HG03064 (cell line): ENCODE measurements around the gene MRNIP.
"Not testable (repeated sequence)": the region's sequence is repeated elsewhere in the genome, so short reads cannot be mapped to it uniquely, and the experiment has no call there.

Experiments
- ATAC-seq: cut with Tn5 transposase; IDR thresholded peaks from one replicate; pipeline ENCODE4 v1.9.1; 2021; ENCODE audit warnings: low read depth; ENCODE audit not compliant: unreplicated experiment

MRNIP gene

DNA sequence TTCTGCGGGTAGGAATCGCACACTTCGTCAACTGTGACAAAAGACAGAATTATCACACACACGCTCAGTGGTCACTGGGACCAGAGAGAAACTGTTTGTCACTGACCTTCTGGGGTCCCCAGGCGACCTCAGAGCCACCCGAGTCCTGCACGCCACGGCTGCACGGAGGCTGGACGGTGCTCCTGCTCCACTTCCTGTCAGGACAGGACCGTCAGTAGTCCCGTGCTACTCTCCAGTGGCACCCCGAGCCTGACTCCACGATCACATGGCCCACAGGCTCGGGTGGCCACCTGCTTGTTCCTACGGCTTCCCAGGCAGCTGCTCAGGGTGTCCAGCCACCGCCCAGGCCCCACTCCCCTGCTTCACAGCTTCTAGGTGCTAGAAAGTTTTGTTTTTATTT, 17.9 kb downstream of the MRNIP start:
- no peak for ATAC-seq

DNA sequence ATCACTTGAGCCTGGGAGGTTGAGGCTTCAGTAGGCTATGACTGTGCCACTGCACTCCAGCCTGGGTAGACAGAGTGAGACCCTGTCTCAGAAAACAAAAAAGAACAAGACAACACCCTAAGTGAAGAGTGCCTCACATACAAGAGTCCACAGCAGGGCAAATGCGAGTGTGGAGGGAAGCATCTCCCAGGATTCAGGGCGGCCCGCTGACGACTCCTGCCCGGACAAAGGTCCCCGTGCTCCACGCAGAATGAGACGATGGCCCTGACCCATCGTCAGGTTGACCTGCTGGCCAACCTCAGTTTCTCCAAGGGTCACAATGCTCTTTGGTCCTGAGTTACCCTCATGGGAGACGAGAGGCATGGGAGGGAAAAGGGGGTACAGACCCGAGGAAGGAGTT, 18.3 kb downstream of the MRNIP start:
- ATAC-seq = no peak

DNA sequence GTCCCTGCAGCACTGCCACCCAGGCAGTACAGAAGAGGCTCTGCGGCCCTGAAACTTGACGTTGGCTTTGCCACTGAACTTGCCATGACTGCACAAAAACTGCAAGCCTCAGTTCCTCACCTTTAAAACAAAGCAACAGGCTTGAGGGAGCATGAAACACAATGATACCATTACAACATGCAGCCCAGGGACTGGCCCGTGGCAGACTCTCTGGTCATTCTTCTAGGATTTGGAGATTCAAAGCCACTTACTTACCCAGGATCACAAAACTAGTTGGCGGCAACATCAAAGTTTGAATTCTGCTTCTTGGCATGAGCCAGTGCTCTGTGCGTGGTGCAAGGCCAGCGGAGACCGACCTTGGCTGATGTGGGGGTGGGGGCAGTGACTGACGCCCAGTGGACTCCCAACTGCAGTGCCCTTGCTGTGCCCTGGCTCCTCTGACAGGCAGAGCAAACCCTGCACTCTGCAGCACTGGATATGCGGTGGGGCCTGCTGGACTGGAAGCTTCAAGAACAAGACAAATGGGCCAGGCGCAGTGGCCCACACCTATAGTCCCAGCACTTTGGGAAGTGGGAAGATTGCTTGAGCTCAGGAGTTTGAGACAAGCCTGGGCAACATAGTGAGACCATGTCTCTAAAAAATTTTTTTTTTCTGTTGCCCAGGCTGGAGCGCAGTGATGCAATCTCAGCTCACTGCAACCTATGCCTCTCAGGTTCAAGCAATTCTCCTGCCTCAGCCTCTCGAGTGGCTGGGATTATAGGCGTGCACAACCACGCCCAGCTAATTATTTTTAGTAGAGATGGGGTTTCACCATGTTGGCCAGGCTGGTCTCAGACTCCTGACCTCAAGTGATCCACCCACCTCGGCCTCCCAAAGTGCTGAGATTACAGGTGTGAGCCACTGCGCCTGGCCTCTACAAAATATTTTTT, 19.0 kb downstream of the MRNIP start:
- ATAC-seq = no peak

DNA sequence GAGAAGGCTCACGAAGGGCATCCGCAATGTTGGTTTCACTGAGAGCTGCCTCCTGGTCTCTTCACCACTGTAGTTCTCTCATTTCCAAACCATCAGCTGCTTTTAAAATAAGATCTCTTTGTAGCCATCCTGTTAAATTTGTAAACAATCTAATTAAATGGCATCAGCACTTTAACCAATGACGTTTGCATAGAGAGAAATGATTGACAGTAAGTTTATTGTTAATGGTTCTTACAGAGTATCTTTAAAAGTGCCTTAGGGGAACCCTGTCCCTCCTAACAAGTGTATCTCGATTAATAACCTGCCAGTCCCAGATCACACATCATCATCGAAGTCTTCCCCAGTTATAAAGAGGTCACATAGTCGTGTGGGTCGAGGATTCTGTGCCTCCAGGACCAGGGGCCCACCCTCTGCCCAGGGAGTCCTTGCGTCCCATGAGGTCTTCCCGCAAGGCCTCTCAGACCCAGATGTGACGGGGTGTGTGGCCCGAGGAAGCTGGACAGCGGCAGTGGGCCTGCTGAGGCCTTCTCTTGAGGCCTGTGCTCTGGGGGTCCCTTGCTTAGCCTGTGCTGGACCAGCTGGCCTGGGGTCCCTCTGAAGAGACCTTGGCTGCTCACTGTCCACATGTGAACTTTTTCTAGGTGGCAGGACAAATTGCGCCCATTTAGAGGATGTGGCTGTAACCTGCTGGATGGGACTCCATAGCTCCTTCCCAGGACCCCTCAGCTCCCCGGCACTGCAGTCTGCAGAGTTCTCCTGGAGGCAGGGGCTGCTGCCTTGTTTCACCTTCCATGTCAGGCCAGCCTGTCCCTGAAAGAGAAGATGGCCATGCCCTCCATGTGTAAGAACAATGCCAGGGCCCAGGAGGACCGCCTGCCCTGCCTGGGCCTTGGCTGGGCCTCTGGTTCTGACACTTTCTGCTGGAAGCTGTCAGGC, 21.3 kb downstream of the MRNIP start:
- ATAC-seq = no peak

DNA sequence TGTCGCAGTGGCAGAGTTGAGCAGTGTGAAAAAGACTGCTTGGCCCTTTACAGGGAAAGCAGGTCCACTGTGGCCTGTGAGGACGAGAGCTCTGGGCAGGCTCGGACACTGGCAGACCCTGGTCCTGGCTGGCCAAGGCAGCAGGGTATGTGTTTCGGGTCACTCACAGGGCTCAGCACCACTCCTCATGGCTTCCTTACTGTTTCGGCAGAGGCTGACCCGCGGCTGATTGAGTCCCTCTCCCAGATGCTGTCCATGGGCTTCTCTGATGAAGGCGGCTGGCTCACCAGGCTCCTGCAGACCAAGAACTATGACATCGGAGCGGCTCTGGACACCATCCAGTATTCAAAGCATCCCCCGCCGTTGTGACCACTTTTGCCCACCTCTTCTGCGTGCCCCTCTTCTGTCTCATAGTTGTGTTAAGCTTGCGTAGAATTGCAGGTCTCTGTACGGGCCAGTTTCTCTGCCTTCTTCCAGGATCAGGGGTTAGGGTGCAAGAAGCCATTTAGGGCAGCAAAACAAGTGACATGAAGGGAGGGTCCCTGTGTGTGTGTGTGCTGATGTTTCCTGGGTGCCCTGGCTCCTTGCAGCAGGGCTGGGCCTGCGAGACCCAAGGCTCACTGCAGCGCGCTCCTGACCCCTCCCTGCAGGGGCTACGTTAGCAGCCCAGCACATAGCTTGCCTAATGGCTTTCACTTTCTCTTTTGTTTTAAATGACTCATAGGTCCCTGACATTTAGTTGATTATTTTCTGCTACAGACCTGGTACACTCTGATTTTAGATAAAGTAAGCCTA, 22.2 kb downstream of the MRNIP start:
- peak; percentile 61 for ATAC-seq

DNA sequence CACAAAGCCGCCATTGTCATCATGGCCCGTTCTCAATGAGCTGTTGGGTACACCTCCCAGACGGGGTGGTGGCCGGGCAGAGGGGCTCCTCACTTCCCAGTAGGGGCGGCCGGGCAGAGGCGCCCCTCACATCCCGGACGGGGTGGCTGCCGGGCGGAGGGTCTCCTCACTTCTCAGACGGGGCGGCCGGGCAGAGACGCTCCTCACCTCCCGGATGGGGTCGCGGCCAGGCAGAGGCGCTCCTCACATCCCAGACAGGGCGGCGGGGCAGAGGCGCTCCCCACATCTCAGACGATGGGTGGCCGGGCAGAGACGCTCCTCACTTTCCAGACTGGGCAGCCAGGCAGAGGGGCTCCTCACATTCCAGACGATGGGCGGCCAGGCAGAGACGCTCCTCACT, 23.7 kb downstream of the MRNIP start:
- ATAC-seq = not testable (repeated sequence)

DNA sequence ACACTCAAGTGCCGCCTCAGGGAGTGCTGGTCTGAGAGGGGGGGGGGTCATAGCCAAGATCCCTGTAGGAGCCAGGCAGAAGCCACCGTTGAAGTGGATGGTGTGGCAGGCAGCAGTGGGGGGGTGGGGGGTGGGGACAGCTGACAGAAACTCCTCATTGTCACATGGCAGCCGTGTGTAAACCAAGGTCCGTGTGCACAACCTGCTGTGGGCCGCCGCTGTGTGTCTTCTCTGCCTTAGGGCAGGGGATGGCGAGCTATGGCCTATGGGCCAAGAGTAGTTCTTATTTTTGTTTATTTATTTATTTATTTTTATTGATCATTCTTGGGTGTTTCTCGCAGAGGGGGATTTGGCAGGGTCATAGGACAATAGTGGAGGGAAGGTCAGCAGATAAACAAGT, 24.5 kb downstream of the MRNIP start:
- no peak for ATAC-seq

DNA sequence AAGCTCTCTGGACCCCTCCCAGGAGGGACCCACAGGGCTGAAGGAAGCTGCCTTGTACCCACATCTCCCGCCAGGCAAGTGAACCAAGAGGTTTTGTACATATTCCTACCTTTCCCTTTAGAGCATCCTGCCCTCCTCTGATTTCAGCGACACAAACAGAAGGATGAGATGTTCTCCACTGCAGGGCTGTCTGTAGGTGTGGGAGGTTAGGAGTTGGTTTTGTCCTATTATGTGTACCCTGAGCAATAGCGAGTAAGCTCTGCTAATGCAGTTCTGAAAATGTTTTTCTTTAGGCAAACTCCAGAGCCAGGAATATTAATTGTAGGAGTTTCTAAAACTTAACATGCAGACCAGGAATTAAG, 24.9 kb downstream of the MRNIP start:
- ATAC-seq = no peak

DNA sequence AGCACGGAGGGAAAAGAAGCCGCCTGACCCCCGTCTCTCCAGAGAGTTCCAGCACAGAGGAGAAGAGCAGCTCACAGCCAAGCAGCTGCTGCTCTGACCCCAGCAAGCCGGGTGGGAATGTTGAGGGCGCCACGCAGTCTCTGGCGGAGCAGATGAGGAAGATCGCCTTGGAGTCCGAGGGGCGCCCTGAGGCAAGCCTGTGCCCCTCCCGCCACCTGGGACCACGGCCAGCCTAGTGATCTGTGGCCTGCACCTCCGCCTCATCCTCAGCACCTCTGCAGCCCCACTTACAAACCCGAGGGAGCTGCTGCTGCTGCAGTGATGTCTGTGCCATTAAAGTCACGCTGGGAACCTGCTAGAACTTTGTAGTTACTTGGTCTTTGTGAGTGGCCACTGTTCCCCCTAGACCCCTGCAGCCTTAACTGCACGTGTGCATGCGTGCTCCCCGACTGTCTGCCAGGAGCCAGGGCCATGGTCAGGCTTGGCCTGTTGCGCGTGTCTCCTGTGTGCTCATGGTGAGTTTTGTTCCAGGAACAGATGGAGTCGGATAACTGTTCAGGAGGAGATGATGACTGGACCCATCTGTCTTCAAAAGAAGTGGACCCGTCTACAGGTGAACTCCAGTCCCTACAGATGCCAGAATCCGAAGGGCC, 25.4 kb downstream of the MRNIP start:
- no peak for ATAC-seq

DNA sequence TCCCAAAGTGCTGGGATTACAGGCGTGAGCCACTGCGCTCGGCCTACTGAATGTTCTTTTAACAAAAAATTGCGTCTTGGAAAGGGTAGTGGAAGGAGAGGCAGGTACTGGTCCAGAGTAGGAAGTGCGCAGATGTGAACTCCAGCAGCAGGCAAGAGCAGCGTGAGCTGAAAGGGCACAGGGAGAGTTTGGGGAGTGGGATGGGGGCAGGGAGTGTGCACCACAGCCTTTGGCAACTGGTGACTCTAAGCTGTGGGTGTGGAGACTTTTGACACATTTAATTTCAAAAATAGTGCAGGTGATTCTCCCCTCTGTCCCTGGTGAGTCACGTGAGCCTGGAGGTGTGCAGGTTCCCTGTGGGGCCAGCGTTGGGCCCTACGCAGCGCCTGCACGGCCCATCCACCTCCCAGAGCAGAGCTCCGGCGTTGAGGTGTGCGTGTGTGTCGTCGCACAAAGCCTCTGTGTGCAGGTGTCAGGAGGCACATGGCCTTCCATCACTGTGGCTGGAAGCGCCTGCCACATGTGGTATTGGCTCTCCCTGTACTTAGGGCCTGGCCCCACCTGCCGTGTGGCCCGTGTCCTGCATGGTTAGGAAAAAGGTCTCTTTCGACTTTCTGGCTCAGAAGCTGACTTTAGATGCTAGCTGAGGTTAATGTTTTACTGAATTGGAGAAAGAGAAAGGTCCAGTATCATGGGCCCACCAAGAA, 26.4 kb downstream of the MRNIP start:
- ATAC-seq = no peak

DNA sequence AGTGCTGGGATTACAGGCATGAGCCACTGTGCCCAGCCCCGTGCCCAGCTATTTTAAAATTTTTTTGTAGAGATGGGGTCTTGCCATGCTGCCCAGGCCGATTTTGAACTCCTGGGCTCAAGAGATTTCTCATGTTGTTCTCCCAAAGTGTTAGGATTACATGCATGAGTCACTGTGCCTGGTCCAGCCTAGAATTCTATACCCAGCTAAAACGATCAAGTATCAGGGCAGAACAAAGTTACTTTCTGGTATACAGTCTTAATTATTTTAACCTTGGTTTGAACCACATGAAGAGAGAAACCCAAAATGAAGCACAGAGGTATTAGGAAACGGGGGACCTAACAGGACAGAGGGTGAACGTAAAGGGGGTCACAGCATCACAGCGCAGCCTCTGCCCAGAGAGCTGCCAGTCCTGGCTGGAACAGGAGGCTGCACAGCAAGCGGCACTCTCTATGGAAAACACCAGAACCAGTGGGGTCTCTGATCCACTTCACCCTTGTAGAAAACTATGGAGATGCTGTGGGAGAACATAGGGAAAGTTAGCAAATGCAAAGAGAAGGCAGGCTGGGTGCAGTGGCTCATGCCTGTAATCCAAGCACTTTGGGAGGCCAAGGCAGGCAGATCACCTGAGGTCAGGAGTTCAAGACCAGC, 27.7 kb downstream of the MRNIP start:
- no peak for ATAC-seq

DNA sequence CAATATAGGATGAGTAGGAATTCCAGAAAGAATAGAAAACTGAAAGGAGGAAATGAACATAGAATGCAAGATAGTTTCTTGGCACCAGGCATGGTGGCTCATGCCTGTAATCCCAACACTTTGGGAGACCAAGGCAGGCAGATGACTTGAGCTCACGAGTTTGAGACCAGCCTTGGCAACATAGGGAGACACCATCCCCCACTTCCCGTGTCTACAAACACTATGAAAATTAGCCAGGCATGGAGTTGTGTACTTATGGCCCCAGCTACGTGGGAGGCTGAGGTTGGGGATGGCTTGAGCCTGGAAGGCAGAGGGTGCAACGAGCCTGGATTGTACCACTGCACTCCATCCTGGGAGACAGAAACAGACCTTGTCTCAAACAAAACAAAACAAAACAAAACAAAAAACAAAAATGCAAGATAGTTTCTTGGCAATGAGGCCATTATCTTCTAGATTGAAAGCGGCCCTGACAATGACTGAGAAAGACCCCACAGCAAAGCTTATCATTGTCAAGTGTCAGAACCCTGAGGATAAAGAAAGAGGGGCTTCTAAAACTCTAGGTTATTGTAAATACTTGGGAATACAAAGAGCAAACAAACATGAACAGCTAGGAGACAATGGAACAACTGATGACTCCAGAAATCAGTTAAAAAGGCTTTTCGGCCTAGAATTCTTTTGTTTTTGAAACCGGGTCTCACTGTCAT, 28.7 kb downstream of the MRNIP start:
- no peak for ATAC-seq

DNA sequence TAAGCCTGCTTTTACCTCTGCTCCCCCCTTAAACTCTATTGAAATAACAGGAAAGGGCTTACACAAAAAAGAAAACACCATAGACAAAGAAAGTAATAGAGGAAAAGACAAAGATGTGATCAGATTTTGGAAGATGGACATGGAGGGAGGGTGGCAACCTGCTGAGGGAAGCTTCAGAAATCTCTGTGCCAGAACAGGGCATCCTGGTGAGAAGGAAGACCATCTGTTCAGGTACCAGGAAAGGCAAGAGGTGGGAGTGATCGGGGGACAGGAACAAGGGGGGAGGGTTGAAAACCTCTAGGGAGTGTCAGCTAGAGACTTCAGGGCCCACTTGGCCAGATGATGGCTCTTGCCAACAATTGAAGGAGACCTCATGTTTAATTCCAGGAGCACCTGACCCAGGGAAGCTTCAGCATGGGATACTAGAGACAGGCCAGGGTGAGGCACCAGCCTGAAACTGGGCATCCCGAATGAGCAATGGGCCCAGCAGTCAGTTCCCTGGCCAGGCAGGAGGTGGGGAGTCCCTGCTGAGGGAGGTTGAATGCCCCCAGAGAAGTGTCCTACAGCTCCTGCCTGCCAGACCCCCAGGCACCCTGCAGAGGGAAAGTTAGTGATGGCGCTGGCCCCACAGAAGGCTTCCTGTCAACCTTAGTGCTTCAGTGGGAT, 29.7 kb downstream of the MRNIP start:
- no peak for ATAC-seq

DNA sequence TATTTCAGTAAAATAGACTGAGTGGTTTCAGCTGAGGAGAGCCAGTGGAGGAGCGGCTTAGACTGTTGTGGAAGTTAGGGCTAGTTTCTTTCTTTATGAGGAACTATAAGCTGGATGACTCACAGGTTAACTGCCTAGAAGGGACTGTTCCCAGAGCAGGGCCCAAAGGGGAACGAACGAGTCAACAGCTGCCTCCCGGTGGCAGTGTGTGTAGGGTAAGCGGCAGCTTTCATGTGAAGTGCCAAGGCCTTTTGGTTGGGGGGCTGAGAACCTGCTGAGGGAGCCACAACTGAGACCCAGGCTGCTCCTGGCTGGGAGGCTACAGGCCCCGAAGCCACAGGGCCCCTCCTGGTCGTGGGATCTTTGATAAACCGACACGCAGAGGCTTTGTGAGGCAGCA, 30.9 kb downstream of the MRNIP start:
- ATAC-seq = no peak

DNA sequence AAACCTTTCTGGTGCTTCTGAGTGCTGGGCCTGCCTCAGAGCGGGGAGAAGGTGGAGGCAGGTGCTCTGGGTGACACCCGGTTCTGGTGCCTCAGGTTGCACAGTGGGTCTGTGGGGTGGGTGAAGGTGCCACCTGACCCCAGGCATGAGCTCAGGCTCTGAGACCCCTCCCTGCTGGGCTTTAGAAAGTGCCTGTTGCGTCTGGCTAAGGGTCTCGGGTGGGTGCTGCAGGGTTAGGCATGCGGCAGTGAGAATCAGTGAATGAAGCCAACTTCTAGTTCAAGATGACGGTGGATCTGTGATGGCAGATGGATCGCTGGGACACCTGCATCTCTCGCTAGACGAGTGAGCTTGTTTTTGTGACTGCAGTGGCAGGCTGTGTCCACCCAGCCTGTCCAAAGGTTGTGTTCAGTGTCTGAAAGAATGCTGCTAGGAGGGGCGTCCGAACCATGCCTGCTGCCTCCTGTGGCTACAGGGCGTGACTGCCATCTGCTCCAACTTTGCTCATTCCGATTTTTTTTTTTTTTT, 32.9 kb downstream of the MRNIP start:
- ATAC-seq = no peak

DNA sequence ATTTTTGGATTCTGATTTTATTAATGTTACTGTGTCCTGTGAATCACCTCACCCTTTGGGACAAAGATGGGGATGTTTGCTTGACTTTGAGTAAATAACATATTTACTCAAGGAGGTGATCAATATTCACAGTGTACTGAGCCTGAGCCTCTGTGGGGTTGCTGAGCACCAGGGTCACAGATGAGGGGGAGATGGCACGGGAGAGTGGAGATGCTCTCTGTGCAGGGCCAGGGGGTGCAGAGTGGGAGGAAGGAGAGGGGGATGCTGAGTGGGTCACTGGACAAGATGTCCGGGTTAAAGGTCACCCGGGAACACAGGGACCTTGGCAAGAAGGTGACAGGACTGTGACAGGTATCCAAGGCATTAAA, 33.9 kb downstream of the MRNIP start:
- ATAC-seq = no peak

DNA sequence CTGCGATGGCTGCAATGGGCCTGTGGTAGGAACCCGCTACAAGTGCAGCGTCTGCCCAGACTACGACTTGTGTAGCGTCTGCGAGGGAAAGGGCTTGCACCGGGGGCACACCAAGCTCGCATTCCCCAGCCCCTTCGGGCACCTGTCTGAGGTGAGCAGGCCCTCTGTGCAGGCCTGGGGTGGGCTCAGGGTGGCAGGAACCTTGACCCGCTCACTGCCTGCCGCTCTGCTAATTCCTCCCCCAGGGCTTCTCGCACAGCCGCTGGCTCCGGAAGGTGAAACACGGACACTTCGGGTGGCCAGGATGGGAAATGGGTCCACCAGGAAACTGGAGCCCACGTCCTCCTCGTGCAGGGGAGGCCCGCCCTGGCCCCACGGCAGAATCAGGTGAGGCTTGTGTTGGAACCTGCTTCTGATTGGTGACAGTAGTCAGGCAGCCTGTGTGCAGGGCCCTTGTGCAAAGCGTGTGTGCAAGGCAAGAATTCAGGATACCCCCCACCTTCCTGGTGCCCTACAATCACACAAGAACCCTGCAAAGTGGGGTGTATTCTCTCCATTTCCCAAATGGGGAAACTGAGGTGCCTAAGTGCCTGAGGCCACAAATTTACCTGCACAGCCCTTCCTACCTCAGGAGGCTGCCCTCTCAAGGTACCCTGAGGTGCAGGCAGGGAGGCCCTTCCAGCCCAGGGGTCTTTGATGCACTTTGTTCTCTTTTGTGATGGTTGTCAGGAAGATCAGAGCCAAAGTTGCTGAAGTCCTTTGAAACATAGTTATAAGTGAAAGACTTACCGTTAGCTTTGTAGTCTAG, 34.5 kb downstream of the MRNIP start:
- ATAC-seq = no peak
